Measurements from ENCODE around the gene DYRK1B.
"Not testable (repeated sequence)": the region's sequence is repeated elsewhere in the genome, so short reads cannot be mapped to it uniquely, and the experiment has no call there.

DNA sequence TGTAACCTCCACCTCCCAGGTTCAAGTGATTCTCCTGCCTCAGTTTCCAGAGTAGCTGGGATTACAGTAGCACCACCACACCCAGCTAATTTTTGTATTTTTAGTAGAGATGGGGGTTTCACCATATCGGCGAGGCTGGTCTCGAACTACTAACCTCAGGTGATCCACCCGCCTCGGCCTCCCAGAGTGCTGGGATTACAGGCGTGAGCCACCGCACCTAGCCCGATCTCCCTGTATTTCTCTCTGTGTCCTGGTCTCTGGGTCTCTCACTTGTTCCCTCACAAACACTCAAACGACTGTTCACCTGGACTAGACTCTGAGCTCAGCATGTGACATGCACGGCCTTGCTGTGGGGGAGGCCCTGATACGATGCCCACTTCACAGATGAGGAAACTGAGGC, 44.9 kb upstream of the DYRK1B start:
- TF ChIP-seq, protein P1, sequence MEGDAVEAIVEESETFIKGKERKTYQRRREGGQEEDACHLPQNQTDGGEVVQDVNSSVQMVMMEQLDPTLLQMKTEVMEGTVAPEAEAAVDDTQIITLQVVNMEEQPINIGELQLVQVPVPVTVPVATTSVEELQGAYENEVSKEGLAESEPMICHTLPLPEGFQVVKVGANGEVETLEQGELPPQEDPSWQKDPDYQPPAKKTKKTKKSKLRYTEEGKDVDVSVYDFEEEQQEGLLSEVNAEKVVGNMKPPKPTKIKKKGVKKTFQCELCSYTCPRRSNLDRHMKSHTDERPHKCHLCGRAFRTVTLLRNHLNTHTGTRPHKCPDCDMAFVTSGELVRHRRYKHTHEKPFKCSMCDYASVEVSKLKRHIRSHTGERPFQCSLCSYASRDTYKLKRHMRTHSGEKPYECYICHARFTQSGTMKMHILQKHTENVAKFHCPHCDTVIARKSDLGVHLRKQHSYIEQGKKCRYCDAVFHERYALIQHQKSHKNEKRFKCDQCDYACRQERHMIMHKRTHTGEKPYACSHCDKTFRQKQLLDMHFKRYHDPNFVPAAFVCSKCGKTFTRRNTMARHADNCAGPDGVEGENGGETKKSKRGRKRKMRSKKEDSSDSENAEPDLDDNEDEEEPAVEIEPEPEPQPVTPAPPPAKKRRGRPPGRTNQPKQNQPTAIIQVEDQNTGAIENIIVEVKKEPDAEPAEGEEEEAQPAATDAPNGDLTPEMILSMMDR (conservative IDR thresholded peaks at IDR 0.05), result not testable (repeated sequence)
- TF ChIP-seq EZH2 (IDR thresholded peaks at IDR 0.05; ENCODE audit: low read depth), result not testable (repeated sequence)

All from PC-9 (cell line).